Fibroblast of the aortic adventitia (primary cell): ENCODE measurements around the gene ARF1. TPM values are rescaled to one million over a fixed set of nuclear protein-coding genes. Genes with fewer than 3 reads are reported as not detected.

Source experiments
- DNase-seq: peaks from one replicate; pipeline ENCODE4 v3.0.0-alpha.2; 2010; ENCODE audit warnings: low read depth
- H3K4me3 ChIP-seq: 2 replicates; pipeline ENCODE4 v1.5.1; 2011; ENCODE audit warnings: low read depth, mild to moderate bottlenecking, control low read depth, low read length, moderate library complexity
- CTCF ChIP-seq: IDR thresholded peaks from 2 replicates; pipeline ENCODE4 v1.5.1; 2011; ENCODE audit warnings: mild to moderate bottlenecking, low read length, control low read depth, inconsistent platforms; ENCODE audit not compliant: insufficient read depth
- total RNA-seq: library from RNA; depleted of rRNA; stranded (reverse); fragments of >200 nt; gene quantifications from 2 replicates; pipeline ENCODE4 v1.2.3, GENCODE V29; 2012; ENCODE audit warnings: low replicate concordance

Gene ARF1
- total RNA-seq, 1 donor = 246 TPM

GRCh38 chr1:228081578-228082213 is 812 bp upstream of the ARF1 start:
- DNase-seq = no peak
- peak overlapping the region; percentile 84 for H3K4me3 ChIP-seq
- TF ChIP-seq CTCF = no peak

GRCh38 chr1:228082918-228083870 is 686 bp downstream of the ARF1 start:
- peak overlapping the region; percentile 95 for H3K4me3 ChIP-seq
- TF ChIP-seq CTCF = no peak
- DNase-seq = peak; percentile 22

DNA sequence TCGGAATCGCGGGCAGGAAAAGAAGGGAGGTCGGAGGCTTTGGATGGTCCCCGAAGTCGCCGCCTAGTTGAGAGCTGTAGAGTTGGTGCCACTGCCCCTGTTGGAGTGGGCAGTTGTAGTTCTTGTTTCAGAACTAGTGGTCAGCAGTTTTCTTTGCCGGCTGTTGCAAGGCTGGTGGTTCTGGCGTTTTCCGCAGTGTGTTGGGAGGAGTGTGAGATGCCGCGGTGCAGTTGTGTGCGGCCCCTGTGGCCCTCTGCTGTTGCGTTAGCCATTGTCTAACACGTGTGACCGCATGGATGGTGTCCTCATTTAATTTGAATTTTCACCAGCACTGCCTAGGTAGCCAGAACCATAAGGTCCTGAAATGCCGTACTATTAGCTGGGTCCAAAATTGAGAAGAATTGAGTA is 1.4 kb downstream of the ARF1 start:
- TF ChIP-seq CTCF = no peak
- peak; percentile 39 for DNase-seq
- peak overlapping the region; percentile 95 for H3K4me3 ChIP-seq

DNA sequence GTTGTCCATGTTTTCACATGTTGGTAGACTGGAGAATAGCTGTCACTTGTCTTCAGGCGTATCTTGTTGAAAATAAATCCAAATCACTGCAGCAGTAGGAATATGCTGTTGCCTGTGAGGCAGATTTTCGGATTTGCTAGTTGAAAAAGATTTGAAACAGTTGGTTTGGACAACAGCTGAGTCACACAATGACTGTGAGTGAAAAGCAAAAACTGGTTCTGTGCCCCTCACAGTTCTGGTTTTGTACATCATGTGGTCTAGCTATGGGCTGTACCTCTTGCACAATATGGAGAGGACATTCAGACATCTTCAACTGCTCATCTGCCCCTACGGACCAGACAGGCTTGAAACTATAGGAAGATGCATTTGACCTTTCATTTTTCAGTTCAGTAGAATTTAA is 1.8 kb downstream of the ARF1 start:
- no peak for TF ChIP-seq CTCF
- peak; percentile 75 for DNase-seq
- H3K4me3 ChIP-seq = peak overlapping the region; percentile 95

GRCh38 chr1:228084797-228085196 is 2.3 kb downstream of the ARF1 start:
- TF ChIP-seq CTCF = no peak
- H3K4me3 ChIP-seq = peak overlapping the region; percentile 95
- no peak for DNase-seq

DNA sequence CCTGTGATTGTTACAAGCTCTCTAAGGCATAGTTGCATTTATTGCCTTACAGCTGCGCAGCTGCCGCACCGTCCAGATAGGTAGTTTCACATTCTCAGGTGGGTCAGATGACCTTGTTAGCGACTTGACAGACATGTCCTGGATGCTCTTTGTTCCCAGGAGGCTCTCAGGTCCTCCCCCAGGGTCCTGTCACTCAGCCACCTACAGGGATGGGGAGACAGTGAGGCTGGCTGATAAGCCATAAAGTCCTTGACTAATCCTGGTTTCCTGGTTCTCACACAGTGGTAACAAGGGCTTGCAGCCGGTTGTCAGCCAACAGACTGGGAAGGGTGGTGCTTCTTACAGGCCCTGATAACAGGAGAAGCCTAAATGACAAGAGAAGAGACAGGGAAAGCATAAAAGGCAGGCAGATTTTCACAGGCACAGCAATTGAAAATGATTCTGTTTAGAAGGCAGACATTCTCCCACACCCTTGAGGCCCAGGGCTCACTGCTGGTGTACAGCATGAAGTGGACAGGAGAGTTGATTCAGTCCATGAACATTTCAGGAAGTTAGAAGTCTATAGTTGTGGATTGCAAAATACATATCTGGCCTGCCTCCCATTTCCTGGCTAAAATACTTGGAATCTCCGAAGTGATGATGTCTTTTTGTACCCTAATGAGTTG is 2.9 kb downstream of the ARF1 start:
- H3K4me3 ChIP-seq = peak overlapping the region; percentile 95
- no peak for TF ChIP-seq CTCF
- DNase-seq = peak; percentile 92
